KBM-7 (cell line): ENCODE data around the gene OR4D6.
"Not testable (repeated sequence)": the region's sequence is repeated elsewhere in the genome, so short reads cannot be mapped to it uniquely, and the experiment has no call there.

Experiments used
- DNase-seq: peaks from one replicate; pipeline ENCODE4 v3.0.0-alpha.2; 2015
- in situ Hi-C: fragments of 300-500 bp; cut with MboI; formaldehyde crosslinking; loops from 2 replicates; pipeline ENCODE4 v1.14.3; 2020; ENCODE audit warnings: low sequenced_read_pairs, low pct_unique_long_range_greater_than_20kb, mixed read lengths

The OR4D6 gene

DNA sequence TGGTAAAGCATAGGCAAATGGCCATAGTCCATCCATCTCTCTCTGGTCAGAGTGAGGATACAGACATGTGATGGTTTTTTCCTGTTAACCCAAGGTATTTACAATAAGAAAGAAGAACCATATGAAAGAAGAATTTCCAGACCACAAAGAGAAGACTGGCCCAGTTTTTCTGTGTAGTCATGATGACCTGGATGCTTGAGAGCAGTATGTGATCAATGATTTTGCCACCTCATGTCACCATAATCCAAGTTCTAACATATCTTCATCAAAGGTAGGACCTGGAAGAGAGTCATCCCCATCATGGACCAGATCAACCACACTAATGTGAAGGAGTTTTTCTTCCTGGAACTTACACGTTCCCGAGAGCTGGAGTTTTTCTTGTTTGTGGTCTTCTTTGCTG is at the start of gene OR4D6:
Gene OR4D6 (plus strand): TSS at position 301 of the 400 bp plus-strand sequence. CDS start 0 bp downstream, at position 301.
- in situ Hi-C loops: no loop called here
- DNase-seq: no peak

DNA sequence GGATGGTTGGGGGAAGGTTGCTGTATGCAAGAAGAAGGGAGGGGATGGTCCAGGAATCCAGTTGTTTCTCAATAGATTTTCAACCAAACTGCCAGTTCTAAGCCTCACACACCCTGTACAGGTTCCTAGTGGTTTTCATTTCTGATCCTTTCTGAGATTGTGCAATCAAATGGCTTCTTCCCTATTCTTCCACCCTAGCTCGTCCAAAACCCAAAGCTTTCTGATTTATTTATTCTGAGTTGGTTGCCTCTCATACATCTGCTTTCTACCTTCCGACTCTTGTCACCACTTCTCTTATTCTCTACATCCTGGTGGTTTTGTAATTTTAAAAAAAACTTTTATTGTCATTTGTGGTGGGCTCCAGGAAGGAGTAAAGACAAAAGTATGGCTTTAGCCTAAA is 43.1 kb upstream of the OR4D6 start:
- in situ Hi-C loops: no loop called here

DNA sequence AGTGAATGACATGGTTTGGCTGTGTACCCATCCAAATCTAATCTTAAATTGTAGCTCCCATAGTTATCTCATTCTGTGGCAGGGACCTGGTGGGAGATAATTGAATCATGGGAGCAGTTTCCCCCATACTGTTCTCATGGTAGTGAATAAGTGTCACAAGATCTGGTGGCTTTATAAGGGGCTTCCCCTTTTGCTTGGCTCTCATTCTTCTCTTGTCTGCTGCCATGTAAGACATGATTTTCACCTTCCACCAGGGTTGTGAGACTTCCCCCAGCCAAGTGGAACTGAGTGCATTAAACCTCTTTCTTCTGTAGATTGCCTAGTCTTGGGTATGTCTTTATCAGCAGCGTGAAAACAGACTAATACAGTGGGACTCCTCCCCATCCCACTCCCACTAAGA is 41.6 kb upstream of the OR4D6 start:
- DNase-seq: peak; percentile 35
- in situ Hi-C loops: no loop called here

More for the DNA sequence above, 43.1 kb upstream of the OR4D6 start:
- peak; percentile 88 for DNase-seq

DNA sequence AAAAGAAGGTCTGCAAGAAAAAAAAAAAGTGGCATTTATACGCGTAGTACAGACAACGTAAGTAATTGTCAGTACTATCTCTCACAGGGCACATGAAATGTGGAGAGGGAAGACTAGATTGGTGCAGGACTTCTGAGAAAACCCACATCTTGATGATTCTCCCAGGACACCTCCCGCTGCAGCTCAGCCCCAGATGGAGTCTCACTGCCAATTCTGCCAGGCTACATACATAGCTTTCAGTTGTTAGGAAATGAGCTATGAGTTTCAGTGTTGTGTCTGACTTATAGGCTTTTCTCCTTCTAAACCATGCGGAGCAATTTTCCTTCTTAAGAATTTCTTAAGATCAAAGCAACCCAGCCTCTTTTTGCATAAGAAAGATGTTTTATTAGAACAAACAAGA is 40.1 kb upstream of the OR4D6 start:
- in situ Hi-C loops: no loop called here
- DNase-seq: no peak

DNA sequence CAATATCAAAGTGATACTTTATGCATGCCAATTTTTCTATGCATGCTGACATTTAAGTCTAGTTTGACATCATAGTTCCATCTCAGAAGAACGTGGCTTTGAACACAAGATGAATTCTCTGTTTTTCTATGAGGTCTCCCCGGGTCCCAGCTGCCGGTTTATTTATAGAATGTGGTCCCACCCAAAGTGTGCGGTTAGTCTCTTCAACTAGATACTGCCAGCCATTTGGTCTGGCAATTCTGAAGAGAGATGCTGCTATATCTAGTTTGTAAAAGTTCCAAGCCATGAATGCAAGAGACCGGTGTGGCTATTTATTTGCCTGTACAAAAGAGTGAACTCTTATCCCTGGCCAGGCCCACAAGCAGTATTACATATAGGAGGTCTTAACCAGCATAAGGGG is 39.7 kb upstream of the OR4D6 start:
- in situ Hi-C loops: no loop called here
- no peak for DNase-seq

DNA sequence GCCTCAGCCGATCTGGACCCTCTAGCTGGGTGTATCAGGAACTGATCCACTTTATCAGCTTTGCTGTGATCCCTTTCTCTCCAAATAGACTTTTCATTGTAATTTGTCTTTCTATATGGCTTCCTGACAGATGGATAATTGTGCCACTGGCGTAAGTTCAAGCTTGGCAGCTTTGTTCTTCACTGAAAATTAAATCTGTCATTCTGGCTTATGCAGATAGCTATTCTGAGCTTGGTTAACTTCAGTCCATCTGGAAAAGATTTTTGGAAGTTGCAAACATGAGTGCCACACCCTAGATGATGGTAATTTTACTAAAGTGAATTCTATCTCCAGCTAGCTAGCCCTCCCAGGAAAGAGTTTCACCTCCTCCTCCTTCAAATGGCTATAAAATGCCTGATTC is 38.6 kb upstream of the OR4D6 start:
- in situ Hi-C loops: no loop called here

DNA sequence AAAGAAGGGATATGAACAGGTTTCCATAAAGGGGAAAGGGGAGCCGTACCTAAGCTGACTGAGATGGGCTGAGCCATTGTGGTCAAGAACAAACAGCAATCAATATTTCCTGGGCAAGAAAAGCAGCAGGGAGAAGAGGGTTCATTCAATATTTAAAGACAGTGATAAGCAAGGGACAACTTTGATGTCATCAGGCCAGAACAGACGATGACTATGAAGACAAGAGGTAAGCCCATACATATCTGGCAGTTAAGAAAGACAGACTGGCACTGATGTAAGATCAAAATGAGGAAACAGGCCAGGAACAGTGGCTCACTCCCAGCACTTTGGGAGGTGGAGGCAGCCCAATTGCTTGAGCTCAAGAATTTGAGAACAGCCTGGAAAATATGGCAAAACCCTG is 32.9 kb upstream of the OR4D6 start:
- in situ Hi-C loops: no loop called here

More for the DNA sequence above, 38.6 kb upstream of the OR4D6 start:
- DNase-seq: no peak

DNA sequence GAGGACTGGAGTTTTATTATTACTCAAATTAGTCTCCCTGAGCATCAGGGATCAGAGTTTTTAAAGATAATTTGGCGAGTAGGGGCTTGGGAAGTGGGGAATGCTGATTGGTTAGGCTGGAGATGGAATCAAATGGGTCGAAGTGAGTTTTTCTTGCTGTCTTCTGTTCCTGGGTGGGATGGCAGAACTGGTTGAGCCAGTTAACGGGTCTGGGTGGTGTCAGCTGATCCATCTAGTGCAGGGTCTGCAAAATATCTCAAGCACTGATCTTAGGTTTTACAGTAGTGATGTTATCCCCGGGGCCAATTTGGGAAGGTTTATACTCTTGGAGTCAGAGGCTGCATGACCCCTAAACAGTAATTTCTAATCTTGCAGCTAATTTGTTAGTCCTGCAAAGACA is 31.6 kb upstream of the OR4D6 start:
- in situ Hi-C loops: no loop called here
- no peak for DNase-seq

More for the DNA sequence above, 32.9 kb upstream of the OR4D6 start:
- no peak for DNase-seq

DNA sequence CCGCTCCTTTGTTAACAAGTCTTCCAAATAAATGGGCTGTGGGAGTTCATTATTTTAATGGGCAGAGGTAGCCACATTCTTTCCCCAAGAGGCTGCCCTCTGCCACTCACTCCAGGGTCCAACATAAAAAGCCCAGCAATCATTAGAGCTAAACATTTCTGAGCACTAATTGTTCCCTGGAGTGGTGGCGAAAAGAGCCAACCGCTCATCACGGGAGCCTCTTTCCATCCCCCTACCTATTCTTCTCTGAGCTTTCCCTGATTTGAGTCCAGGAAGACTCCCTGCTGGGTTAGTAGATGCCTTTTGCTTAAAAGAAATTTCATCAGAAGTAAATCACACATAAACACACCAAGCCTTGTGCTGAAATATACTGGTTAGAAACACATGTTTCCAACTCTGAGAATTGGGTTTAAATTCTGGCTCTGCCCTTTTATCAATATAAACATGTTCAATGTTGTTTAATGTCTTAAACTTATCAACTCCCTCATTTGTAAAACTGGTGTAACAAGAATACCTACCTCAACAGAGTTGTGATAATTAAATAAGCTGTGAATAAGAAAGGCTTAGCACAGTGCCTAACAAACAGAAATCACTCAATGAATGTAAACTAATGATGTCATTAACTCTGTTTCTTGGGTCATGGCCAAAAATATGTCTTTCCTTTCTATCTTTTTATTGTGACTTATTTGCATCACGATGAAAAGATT is 30.2 kb upstream of the OR4D6 start, which contains the start of gene OR5A2:
Gene OR5A2 (minus strand): TSS at position 53 of the 707 bp plus-strand sequence. CDS start 3,460 bp downstream, outside the sequence.
- DNase-seq: no peak
- in situ Hi-C loops: no loop called here

DNA sequence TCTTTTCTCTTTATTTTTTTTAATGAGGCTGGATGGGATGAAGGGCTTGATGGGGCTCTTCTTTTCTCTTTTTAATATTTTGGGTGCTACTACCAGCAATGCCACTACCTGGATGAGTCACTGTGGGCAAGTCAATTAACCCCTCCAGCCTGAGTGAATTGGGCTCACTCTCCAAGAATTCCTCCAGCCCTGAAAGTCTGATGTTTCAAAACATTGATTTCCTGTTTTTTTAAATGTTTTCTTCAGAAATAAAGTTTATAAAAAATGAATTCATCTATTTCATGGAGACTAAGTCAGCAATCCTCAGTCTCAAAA is 29.7 kb upstream of the OR4D6 start:
- DNase-seq: no peak
- in situ Hi-C loops: no loop called here

DNA sequence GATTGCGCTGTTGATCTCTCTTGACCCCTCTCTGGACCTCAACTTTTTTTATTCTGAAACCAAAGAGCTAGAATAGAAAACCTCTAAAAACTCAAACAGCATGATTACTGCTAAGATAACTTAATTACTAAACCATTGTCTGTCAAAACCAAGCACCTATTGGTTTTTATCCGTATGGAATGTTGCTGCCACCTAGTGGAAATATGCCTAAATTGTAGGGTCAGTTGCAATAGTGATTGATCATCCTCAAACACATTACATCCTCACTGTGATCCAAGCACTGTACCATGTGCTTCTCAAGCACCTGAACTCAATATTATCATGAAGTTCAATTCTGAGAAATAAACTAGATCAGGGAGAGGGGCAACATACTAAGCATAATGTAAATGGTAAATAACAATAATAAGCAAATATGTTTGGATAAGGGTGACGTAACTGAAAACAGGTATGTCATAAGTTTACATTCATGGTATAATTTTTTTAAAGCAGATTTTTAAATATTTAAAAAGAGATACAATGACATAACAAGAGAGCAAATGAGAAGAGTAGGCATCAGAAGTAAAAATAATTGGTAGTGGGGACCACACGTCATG is 26.7 kb upstream of the OR4D6 start:
- in situ Hi-C loops: no loop called here
- peak; percentile 73 for DNase-seq

DNA sequence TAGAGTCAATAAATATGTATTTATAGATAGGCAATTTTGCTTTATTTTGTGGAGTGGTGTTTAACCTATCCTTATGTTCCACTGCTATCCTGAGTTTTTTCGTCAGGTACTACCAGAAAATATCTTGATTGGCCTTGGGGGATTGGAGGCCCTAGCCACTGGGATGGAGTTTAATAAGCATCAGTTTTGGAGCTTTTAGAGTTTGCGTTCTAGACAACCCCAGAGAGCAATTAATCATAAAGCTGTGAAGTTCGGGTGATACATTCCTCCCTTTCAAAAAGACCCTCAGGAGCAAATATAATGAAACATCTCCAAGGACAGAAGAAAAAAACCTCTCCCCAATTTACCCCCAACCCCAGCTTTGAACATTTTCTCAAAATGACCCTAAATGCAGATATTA is 20.6 kb upstream of the OR4D6 start, which contains the start of gene OR5A1:
Gene OR5A1 (plus strand): TSS at position 301 of the 400 bp plus-strand sequence. CDS start 6,700 bp downstream, outside the sequence.
- in situ Hi-C loops: no loop called here
- no peak for DNase-seq

DNA sequence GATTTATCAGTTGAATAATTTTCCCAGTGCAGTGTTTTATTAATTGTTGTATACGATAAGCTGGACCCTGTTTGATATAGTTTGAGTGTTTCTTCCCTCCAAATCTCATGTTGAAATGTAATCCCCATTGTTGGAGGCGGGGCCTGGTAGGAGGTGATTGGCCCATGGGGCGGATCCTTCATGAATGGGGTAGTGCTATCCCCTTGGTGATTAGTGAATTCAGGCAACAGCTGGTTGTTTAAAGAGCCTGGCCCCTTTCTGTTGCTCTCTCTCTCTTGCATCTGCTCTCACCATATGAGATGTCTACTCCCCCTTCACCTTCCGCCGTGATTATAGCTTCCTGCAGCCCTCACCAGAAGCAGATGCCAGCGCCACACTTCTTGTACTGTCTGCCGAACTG is 19.0 kb upstream of the OR4D6 start:
- in situ Hi-C loops: no loop called here
- no peak for DNase-seq

DNA sequence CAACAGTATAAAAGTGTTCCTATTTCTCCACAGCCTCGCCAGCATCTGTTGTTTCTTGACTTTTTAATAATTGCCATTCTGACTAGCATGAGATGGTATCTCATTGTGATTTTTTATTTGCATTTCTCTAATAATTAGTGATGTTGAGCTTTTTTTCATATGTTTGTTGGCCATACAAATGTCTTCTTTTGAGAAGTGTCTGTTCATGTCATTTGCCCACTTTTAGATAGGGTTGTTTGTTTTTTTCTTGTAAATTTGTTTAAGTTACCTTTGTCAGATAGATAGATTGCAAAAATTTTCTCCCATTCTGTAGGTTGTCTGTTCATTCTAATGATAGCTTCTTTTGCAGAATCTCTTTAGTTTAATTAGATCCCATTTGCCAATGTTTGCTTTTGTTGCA is 11.1 kb upstream of the OR4D6 start:
- DNase-seq: not testable (repeated sequence)

DNA sequence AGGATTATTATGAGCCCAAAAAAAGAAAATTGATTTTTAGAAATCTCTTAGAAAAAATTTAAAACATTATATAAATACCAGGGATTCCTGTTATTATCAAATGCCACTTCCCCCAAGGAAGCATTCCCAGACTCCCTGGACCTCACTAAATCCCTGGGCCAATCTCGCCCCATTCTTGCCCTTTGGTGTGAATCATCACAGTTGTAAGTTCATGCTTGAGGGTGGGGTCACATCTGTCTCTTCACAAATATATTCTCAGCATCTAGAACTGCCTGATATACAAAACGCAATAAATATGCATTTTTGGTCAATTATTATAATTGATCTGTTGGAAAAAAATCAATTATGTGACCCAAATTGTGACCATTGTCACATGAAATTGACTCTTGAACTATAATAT is 8.3 kb upstream of the OR4D6 start:
- in situ Hi-C loops: no loop called here
- no peak for DNase-seq

More for the DNA sequence above, 11.1 kb upstream of the OR4D6 start:
- in situ Hi-C loops: not testable (repeated sequence)

DNA sequence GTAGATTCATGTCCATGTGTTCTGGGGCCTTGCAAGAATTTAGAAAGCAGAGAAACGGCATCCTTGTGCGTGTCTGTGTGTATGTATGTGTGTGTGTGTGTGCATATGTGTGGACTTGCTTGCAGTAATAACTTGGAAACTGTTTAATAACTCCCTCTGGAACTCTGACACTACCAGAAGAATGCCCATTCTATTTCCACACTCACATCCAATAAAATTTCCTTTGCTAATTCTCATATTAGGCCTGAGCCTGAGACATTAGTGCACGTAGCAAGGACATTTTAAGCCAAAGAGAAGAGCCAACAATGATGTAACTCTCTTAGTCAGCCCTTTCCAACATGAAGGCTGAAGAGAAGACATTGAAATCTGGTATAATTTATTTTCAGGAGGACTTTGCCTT is 3.2 kb downstream of the OR4D6 start:
- in situ Hi-C loops: no loop called here
- no peak for DNase-seq

DNA sequence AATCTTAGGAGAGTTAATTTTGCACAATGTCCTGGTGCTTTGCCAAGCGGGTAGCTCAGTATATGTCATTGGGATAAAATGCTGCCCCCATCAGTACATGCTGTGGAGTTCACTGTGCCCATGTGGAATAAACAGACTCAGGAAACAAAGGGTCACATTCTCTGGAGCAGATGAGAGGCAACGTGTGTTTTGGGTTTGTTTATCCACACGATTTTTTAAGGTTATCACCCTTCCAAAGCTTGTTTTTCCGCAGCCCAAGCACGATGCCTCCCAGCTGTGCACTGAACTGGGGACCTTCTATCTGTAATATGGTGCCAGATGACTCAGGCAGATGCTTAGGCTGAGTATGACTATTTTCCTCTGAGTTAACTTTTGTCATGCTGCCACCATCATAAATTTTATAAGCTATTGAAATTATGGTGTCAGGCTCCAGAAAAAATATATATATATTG is 6.5 kb downstream of the OR4D6 start:
- in situ Hi-C loops: no loop called here
- DNase-seq: no peak

DNA sequence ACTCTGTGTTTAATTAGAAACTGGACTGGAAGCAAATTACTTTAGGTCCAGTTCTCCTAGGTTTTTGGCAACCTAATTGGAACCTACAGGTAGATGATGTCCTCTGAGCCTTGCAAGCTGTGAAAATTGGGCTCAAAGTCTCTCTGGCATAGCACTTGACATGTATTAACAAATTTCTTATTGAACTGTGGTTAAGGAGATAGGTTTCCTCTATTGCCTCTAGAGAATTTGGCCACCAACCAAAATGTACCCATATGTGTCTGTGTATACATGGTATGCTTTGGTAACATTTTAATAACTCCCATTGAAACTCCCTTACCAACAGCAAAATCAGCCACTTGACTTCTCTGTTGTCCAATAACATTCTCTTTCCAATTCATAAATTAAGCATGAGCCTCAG is 16.3 kb downstream of the OR4D6 start, which contains the start of gene OR4D10:
Gene OR4D10 (plus strand): TSS at position 301 of the 400 bp plus-strand sequence. CDS start 4,115 bp downstream, outside the sequence.
- in situ Hi-C loops: no loop called here
- no peak for DNase-seq

DNA sequence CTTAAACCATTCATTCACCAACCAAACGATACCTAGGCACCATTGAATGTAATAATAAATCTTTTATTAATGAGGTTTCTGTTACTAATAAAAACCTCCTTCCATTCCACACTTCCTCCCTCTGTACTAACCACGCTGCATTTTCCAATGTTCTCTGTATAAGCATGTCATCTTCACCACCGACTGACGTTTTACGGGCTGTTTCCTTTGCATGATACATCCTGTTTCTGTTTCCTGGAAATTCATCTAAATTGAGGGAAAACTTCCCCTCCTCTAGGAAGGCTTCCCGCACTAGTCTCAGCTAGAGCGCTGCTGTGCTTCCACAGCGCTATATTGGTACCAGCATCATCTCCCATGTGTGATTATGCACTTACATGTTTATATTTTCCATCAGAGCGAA is 18.4 kb downstream of the OR4D6 start:
- no peak for DNase-seq
- in situ Hi-C loops: no loop called here

DNA sequence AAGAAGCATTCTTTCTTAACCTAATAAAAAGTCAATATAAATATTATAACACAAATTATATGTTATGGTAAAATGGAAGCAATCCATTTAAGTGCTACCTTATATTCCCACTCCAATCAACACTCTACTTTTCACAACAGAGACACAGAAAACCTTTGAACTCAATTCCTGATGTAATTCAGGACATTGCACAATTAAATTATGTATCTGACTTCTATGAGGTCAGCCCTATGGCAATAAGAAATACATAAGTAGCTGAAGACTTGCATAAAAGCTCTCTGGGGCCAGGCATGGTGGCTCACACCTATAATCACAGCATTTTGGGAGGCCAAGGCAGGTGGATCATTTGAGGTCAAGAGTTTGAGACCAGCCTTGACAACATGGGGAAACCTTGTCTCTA is 23.1 kb downstream of the OR4D6 start:
- in situ Hi-C loops: no loop called here
- no peak for DNase-seq

DNA sequence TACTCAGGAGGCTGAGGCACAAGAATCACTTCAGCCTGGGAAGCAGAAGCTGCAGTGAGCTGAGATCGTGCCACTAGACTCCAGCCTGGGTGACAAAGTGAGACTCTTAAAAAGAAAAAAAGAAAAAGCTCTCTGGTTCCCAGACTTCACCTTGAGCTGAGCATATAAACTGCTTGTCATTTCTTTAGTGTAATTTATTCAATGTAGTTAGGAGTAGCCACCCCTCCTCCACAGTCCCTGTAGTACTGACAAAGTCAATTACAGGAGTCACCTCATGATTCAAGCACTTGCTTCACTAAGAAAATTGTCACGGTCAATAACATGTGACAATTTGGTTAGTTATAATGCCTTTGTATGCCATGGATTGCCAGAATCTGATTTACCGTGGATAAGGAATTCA is 23.6 kb downstream of the OR4D6 start:
- in situ Hi-C loops: no loop called here
- no peak for DNase-seq
